ENCODE measurements around the gene CMTM5. TPM values are rescaled to one million over a fixed set of nuclear protein-coding genes. Genes with fewer than 3 reads are reported as not detected.

The CMTM5 gene
- polyA plus RNA-seq, 1 donor from 2014 or later: 0.80 TPM

DNA sequence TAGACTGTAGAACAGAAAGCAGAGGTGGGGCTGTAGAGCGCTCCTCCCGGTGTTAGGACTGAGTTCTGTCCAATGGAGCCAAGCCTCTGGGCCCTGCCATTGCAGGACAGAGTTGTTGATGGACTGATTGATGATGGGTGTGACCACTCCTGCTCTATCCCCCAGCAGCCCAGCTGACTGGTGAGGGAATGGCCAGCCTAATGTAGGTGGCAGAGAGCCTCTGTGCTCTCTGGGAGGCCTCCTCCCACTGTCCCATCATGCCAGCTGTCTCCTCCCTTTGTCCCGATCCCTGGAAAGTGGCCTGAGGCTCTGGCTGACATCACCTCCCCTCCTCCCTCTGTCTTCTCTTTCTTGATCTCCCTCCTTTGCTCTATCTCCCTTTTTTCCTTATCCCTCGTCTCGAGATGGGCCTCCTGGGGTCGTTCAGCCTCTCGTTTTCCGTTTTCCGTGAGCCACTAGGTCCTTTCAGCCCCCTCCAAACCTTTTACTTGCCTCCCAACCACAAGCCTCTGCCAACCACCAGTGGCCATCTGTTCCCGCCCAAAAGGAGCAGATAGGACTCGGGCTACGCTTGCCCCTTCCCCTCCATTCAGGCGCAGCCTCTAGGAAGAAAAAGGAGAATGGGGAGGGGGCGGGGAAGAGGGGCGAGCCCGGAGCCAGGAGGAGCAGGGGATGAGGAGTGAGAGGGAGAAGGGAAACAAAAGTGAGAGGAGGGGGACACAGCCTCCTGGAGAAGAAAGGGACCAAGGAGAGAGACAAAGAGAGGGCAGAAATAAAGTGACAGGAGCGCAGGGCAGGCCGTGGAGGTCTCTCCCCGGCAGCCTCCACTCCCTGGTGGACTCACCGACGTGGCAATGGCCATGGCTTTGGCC lies 12.4 kb upstream of the CMTM5 start:
- Mint-ChIP-seq H3K4me3 (no peak overlapping the region), H3K36me3 (no peaks in the 10 kb centered on the region), H3K27me3 (peaks cover 23% of the 10 kb centered on the region), H3K9me3 (no peaks in the 10 kb centered on the region), H3K27ac (no peak overlapping the region), H3K4me1 (no peaks in the 10 kb centered on the region)

DNA sequence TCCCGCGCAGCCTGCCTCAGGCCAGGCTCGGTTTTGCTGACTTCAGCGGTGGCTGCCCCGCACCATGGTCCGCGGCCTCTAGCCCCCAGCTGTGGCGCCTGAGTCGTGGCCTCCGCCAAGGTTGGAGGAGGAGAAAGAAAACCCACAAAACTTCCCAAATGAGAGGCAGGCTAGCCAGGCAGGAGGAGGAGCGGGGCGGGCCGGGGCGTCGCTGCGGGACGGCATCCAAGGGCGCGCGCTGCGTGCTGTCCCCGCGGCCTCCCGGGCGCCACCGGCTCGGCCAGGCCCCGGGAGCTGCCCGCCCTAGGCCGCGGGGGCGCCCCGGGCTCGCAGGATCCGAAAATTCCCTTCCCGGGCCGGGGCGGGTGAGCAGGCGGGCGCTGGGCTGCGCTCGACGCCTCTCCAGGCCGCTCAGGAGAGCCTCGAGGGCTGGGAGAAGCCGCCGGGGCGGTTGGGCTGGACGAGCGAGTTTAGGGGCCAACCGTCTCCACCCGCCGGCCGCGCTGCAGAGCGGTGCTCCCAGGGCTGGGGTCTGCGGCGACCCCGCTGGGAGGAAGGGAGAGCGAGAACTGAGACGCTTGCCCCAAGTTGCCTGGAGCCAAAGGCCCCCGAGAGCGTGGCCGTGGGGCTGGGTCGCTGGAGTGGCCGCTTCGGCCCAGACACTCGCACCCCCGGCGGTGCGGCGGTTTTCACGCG lies 11.7 kb upstream of the CMTM5 start, which contains the start of gene EFS:
Gene EFS, minus strand, starts transcription at position 137 of the 696 bp plus-strand sequence. CDS start 147 bp downstream, outside the sequence.
- peak within 1 kb of the TSS in 1 of 4 donors; percentile 33 for H3K4me3 Mint-ChIP-seq
- H3K36me3 Mint-ChIP-seq: no peaks in the 10 kb centered on the region
- H3K4me1 Mint-ChIP-seq: no peaks in the 10 kb centered on the region
- H3K27ac Mint-ChIP-seq: no peak within 1 kb of the TSS
- H3K9me3 Mint-ChIP-seq: no peaks in the 10 kb centered on the region
- peaks cover 23% of the 10 kb centered on the region for H3K27me3 Mint-ChIP-seq

DNA sequence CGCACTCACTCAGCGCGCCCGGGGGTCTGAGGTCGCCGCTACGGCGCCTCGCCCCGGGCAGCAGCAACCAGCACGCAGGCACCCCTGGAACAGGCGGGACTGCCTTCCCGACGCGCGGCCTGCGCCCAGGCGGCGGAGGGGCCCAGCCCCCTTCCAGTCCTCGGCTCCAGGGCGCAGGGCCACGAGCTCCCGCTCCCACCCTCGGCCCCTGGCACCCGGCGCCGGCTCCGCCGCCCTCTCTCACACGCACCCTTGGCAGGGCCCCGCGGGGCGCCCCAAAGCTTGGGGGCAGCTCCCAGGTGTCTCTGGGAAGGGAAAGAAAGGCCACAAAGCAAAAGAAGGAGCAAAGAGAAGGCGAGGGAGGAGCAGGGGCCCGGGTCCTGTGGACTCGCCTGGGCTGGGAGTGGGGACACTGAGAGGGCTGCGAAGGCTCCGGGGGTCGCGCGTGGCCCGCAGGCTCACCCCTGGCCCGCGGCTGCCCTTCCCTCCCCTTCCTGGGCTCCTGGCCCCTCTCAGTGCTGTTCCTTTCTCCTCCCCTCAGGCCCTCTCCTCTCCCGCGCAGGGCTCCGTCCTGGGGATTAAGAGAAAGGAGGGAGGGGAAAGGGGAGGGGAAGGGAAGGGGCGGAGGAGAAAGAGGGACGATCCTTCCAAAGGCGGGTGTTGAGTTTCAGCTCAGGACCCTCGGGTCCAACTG lies 11.0 kb upstream of the CMTM5 start:
- Mint-ChIP-seq H3K9me3 (no peaks in the 10 kb centered on the region), H3K27ac (no peak overlapping the region), H3K27me3 (peaks cover 23% of the 10 kb centered on the region), H3K4me1 (no peaks in the 10 kb centered on the region), H3K36me3 (no peaks in the 10 kb centered on the region), H3K4me3 (no peak overlapping the region)

DNA sequence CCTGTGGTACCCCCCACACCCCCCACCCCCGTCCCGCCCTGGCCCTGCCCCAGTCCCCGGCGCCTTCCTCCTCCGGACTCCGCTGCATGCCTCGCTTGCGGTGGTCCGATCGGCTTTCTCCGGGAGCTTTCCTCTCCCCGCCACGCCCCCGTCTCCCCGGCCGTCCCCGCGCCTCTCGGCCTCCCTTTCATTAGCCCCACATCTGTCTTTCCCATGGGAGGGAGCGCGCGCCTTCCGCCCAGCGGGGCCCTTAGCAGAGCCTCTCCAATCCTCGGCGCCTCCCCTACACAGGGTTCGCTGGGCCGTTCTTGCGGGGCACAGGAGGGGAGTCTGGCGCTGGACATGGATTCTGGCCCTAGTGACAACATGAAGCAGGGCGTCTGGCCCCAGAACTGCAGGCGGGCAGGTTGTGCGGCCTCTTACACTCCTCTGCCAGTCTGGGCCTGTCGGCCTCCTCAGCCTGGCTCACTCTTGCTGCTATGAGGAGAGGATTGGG lies 10.4 kb upstream of the CMTM5 start:
- Mint-ChIP-seq H3K4me1 (no peaks in the 10 kb centered on the region), H3K27me3 (peaks cover 23% of the 10 kb centered on the region), H3K27ac (peak overlapping the region in 1 of 3 donors; percentile 88), H3K4me3 (no peak overlapping the region), H3K36me3 (no peaks in the 10 kb centered on the region), H3K9me3 (no peaks in the 10 kb centered on the region)

DNA sequence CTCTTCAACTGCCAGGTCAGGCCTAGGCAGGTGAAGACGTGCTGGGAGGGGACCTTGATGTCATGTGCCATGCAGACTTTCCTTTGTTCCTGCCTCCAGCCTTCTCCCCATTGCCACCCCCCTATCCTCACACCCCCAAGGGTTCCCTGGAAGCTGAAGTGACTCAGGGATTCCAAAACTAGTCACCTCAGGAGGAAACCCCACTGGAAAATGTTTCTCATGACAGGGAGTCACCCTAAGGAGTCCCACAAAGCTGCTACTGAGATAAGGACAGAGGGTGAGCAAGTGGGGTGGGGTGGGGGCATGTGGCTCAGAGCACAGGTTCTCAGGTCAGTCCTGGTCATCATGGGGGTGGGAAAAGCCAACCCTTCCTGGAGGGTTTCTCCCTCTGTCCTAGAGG lies 6.6 kb upstream of the CMTM5 start:
- H3K27me3 Mint-ChIP-seq: peaks cover 17% of the 10 kb centered on the region
- no peaks in the 10 kb centered on the region for H3K4me1 Mint-ChIP-seq
- no peaks in the 10 kb centered on the region for H3K9me3 Mint-ChIP-seq
- H3K27ac Mint-ChIP-seq: no peak overlapping the region
- H3K36me3 Mint-ChIP-seq: no peaks in the 10 kb centered on the region
- H3K4me3 Mint-ChIP-seq: no peak overlapping the region

DNA sequence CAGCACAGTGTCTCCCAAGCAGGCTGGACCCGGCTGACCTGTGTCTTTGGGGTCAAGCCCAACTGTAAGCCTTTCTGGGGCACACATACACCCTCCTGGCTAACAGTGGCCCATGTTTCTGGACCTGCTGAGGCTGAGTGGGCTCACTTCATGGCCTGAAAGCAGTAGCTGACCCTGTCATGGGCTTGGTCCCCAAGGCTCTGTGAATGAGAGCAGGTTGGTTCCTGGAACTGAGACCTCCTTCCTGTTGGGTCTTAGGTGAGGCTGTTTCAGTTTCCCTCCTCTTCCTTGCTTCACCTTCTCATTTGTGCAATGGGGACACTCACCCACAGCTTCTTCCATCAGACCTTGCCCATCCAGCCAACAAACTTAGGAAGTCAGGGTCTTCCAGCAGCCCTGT lies 5.0 kb upstream of the CMTM5 start:
- H3K9me3 Mint-ChIP-seq: no peaks in the 10 kb centered on the region
- H3K4me1 Mint-ChIP-seq: no peaks in the 10 kb centered on the region
- H3K36me3 Mint-ChIP-seq: no peaks in the 10 kb centered on the region
- H3K27ac Mint-ChIP-seq: no peak overlapping the region
- peaks cover 13% of the 10 kb centered on the region for H3K27me3 Mint-ChIP-seq
- H3K4me3 Mint-ChIP-seq: no peak overlapping the region

DNA sequence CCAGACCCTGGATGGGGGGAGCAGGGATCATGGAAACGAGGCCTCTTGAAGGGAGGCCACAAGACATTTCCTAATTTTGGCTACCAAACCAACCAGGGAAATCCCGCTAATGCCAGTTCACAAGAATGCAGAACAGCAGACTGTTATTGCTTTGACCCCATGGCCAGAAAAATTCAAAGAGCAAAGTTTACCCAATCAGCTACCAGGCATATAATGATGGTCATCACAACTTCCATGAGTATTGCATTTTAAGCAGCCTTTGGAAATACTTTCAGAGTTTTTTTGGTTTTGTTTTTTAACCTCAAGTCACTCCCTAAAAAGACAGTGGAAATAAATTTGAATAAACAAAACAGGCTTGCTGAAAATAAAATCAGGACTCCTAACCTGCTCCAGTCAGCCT lies 4.3 kb upstream of the CMTM5 start, which contains the start of gene IL25:
Gene IL25, plus strand, starts transcription at position 301 of the 400 bp plus-strand sequence.
- no peak within 1 kb of the TSS for H3K4me3 Mint-ChIP-seq
- H3K27ac Mint-ChIP-seq: no peak within 1 kb of the TSS
- peaks cover 6% of the 10 kb centered on the region for H3K27me3 Mint-ChIP-seq

DNA sequence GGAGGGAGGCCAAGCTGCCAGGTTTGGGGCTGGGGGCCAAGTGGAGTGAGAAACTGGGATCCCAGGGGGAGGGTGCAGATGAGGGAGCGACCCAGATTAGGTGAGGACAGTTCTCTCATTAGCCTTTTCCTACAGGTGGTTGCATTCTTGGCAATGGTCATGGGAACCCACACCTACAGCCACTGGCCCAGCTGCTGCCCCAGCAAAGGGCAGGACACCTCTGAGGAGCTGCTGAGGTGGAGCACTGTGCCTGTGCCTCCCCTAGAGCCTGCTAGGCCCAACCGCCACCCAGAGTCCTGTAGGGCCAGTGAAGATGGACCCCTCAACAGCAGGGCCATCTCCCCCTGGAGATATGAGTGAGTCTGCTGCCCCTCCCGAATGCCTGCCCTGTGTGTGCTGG lies 3.8 kb upstream of the CMTM5 start:
- Mint-ChIP-seq H3K4me1 (no peaks in the 10 kb centered on the region), H3K27ac (no peak overlapping the region), H3K4me3 (no peak overlapping the region), H3K36me3 (no peaks in the 10 kb centered on the region), H3K27me3 (peaks cover 4% of the 10 kb centered on the region), H3K9me3 (no peaks in the 10 kb centered on the region)

More for the DNA sequence above, 4.3 kb upstream of the CMTM5 start, which contains the start of gene IL25:
- no peaks in the 10 kb centered on the region for H3K4me1 Mint-ChIP-seq
- H3K36me3 Mint-ChIP-seq: no peaks in the 10 kb centered on the region
- H3K9me3 Mint-ChIP-seq: no peaks in the 10 kb centered on the region

DNA sequence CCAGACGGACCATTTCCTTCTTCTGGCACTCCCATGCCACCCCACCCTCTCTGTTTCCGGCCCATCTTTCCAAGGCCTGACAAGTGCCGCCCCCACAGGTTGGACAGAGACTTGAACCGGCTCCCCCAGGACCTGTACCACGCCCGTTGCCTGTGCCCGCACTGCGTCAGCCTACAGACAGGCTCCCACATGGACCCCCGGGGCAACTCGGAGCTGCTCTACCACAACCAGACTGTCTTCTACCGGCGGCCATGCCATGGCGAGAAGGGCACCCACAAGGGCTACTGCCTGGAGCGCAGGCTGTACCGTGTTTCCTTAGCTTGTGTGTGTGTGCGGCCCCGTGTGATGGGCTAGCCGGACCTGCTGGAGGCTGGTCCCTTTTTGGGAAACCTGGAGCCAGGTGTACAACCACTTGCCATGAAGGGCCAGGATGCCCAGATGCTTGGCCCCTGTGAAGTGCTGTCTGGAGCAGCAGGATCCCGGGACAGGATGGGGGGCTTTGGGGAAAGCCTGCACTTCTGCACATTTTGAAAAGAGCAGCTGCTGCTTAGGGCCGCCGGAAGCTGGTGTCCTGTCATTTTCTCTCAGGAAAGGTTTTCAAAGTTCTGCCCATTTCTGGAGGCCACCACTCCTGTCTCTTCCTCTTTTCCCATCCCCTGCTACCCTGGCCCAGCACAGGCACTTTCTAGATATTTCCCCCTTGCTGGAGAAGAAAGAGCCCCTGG lies 1.2 kb upstream of the CMTM5 start:
- no peaks in the 10 kb centered on the region for H3K36me3 Mint-ChIP-seq
- H3K4me1 Mint-ChIP-seq: no peaks in the 10 kb centered on the region
- peak overlapping the region in 1 of 4 donors; percentile 39 for H3K4me3 Mint-ChIP-seq
- no peak overlapping the region for H3K27ac Mint-ChIP-seq
- H3K9me3 Mint-ChIP-seq: no peaks in the 10 kb centered on the region
- H3K27me3 Mint-ChIP-seq: peaks cover 1% of the 10 kb centered on the region

DNA sequence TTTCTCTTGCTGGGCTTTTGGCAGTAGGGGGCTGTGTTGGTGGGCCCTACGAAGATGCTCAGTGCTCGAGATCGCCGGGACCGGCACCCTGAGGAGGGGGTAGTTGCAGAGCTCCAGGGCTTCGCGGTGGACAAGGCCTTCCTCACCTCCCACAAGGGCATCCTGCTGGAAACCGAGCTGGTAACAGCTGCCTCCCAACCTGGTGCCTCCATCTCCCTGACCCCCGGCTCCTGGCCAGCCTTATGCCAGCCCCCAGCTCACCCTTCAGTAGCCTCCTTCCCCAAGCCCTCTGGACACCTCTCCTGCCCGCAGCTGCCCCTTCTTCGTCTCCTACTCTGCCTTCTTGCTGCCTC lies 328 bp downstream of the CMTM5 start:
- no peak overlapping the region for H3K4me3 Mint-ChIP-seq
- no peaks in the 10 kb centered on the region for H3K9me3 Mint-ChIP-seq
- no peaks in the 10 kb centered on the region for H3K36me3 Mint-ChIP-seq
- no peaks in the 10 kb centered on the region for H3K4me1 Mint-ChIP-seq
- H3K27ac Mint-ChIP-seq: no peak overlapping the region
- peaks cover 9% of the 10 kb centered on the region for H3K27me3 Mint-ChIP-seq

DNA sequence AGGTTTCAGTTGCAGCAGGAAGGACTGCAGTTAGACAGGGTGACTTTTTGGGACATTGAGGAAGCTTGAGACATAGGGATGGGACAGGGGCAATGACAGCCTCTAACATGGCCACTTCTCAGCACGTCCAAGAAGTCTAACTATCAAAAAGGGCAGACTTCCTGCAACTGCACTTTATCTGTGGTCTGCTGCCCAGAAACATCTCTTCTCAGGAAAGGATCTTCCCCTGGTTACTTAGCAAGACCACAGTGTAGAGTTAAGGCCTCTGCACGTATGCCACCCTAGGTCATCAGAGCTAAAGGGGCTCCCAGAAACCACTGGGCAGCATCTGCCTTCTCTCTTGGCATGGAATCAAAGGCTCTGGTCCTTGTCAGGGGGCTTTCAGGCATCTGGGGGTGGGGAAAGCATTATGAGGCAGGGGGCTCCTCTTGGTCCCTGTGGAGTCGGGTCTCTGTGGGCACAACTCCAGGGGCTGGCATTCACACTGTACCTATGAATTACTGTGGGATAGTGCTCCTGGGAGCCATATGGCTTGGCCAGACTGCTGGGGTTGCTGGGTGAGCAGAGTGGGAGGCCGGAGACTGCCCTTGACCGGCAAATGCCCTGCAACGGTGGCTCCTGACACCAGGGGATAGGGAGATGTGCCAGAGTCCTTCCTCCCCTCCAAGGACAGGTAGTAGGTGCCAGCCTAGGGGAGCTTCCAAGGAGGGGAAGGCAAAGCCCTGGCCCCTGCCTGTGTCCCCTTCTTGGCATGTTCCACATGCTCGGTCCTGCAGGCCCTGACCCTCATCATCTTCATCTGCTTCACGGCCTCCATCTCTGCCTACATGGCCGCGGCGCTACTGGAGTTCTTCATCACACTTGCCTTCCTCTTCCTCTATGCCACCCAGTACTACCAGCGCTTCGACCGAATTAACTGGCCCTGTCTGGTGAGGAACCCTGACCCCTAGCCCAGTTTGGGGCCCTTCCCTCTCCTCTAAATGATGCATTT lies 1.0 kb downstream of the CMTM5 start:
- peaks cover 15% of the 10 kb centered on the region for H3K27me3 Mint-ChIP-seq
- no peak overlapping the region for H3K27ac Mint-ChIP-seq
- H3K4me3 Mint-ChIP-seq: no peak overlapping the region
- H3K9me3 Mint-ChIP-seq: no peaks in the 10 kb centered on the region
- H3K4me1 Mint-ChIP-seq: no peaks in the 10 kb centered on the region
- no peaks in the 10 kb centered on the region for H3K36me3 Mint-ChIP-seq

DNA sequence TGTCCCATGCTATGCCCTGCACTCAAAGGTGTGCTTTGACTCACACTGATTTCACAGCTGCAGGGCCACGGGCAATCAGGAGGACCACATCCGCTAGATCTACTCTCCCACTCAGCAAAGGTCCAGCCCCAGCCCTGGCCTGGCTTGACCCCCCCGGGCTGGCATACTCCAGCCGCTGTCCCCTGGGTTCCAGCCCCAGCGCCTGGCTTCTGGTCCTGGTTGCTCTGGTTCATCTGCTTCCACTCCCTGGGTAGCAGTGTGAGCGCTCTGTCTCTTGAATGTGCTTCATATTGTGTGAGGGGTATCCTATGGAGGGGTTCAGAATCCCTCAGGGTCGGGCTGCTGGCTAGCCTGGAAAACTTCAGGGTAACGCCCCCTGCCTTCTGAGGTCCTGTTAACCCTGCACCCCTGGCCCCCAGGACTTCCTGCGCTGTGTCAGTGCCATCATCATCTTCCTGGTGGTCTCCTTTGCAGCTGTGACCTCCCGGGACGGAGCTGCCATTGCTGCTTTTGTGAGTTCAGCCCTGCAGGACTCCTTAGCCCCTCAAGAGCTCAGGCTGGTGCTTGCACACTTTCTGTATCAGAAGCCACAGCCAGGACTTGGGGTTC lies 1.9 kb downstream of the CMTM5 start:
- Mint-ChIP-seq H3K4me3 (no peak overlapping the region), H3K36me3 (no peaks in the 10 kb centered on the region), H3K4me1 (no peaks in the 10 kb centered on the region), H3K27me3 (peaks cover 15% of the 10 kb centered on the region), H3K27ac (no peak overlapping the region), H3K9me3 (no peaks in the 10 kb centered on the region)

DNA sequence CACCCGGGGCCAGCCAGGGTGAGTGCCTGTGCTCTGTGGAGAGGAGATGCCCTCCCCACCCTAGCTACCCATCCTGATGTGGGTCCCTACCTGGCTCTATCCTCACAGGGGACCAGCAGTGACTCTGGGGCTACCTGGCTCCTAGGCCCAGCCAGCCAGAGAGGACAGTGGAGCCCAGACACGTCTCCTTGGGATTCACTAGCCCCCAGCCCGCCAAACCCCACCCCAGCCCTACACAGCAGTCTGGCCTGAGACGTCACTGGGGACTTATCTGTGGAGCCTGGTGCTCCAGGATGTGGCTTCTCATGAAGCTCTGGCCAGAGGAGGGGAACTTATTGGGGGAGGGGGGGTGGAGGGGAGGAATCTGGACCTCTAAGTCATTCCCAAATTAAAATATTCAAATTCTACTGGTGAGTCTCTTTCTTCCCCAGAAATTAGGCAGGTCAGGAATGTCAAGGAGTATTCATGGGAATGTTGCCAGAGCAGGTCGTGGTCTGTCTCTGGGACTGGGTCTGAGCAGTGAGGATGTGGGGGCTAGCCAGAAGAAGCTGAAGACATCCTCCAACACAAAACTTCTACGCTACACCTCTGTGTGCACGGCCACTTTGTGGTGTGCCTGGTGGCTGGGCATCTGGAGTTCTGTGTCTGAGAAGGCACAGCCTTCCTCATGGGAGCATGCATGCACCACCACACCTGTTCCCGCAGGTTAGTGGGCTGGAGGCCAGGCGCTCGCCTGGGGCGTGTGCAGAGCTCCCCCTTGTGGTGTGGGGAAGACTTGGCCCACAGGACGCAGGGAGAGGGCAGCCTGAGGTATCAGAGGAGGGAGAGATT lies 2.7 kb downstream of the CMTM5 start:
- Mint-ChIP-seq H3K36me3 (no peaks in the 10 kb centered on the region), H3K4me3 (no peak overlapping the region), H3K9me3 (no peaks in the 10 kb centered on the region), H3K27me3 (peaks cover 15% of the 10 kb centered on the region), H3K27ac (no peak overlapping the region), H3K4me1 (no peaks in the 10 kb centered on the region)

All from IgD-negative memory B cell (primary cell).